ENCODE results near the gene PRSS36. TPM values are rescaled to one million over a fixed set of nuclear protein-coding genes. Genes with fewer than 3 reads are reported as not detected.
"Not testable (repeated sequence)": the region's sequence is repeated elsewhere in the genome, so short reads cannot be mapped to it uniquely, and the experiment has no call there.

Gene PRSS36
- total and polyA plus RNA-seq, 12 donors, result 0.89 to 18.3 (median 7.4) TPM

GRCh38 chr16:31196324-31197088 lies 46.6 kb upstream of the PRSS36 start:
- H3K4me1 ChIP-seq (replicated peaks in 1 of 2), result peaks cover 0 to 2% of the 10 kb centered on the region in 2 donors
- intact Hi-C loops (cut with DNase I), result no loop called here
- no peak for DNase-seq
- no peak overlapping the region for H3K4me3 ChIP-seq
- H3K36me3 ChIP-seq (replicated peaks in 1 of 2), result peaks cover 0 to 59% of the 10 kb centered on the region in 2 donors
- no peaks in the 10 kb centered on the region for H3K9me3 ChIP-seq (replicated peaks in 1 of 3)
- WGBS, 4 donors, result 81 to 84% (median 84%) methylated on average over 14 to 17 of the region's 17 CpGs
- no peak overlapping the region for H3K27ac ChIP-seq
- H3K27me3 ChIP-seq, result no peaks in the 10 kb centered on the region
- TF ChIP-seq POLR2A (IDR thresholded peaks at IDR 0.05), result no peak
- TF ChIP-seq, protein P1, sequence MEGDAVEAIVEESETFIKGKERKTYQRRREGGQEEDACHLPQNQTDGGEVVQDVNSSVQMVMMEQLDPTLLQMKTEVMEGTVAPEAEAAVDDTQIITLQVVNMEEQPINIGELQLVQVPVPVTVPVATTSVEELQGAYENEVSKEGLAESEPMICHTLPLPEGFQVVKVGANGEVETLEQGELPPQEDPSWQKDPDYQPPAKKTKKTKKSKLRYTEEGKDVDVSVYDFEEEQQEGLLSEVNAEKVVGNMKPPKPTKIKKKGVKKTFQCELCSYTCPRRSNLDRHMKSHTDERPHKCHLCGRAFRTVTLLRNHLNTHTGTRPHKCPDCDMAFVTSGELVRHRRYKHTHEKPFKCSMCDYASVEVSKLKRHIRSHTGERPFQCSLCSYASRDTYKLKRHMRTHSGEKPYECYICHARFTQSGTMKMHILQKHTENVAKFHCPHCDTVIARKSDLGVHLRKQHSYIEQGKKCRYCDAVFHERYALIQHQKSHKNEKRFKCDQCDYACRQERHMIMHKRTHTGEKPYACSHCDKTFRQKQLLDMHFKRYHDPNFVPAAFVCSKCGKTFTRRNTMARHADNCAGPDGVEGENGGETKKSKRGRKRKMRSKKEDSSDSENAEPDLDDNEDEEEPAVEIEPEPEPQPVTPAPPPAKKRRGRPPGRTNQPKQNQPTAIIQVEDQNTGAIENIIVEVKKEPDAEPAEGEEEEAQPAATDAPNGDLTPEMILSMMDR (IDR thresholded peaks at IDR 0.05), result no peak

GRCh38 chr16:31195861-31196260 lies 46.0 kb upstream of the PRSS36 start:
- H3K27ac ChIP-seq; DNase-seq; H3K27me3 ChIP-seq; H3K9me3 ChIP-seq (replicated peaks in 1 of 3); H3K4me3 ChIP-seq; intact Hi-C loops (cut with DNase I); H3K4me1 ChIP-seq (replicated peaks in 1 of 2): not testable (repeated sequence)
- whole genome bisulfite sequencing, 4 donors, result 94 to 97% (median 96%) methylated on average over 11 of the region's 11 CpGs
- peaks cover 0 to 65% of the 10 kb centered on the region in 2 donors for H3K36me3 ChIP-seq (replicated peaks in 1 of 2)

- Histone ChIP-seq H3K4me1 (replicated peaks in 1 of 2) (no peaks in the 10 kb centered on the region), H3K4me3 (no peak overlapping the region), H3K36me3 (replicated peaks in 1 of 2) (peaks cover 0 to 75% of the 10 kb centered on the region in 2 donors), H3K9me3 (replicated peaks in 1 of 3) (no peaks in the 10 kb centered on the region), H3K27me3 (no peaks in the 10 kb centered on the region), H3K27ac (no peak overlapping the region)
- intact Hi-C loops (cut with DNase I), result no loop called here
- TF ChIP-seq POLR2A (IDR thresholded peaks at IDR 0.05), result no peak
- TF ChIP-seq, protein P1 (IDR thresholded peaks at IDR 0.05), result no peak
- WGBS, 4 donors, result 84 to 87% (median 86%) methylated on average over 7 of the region's 7 CpGs
- DNase-seq, result no peak
These were observed 45.0 kb upstream of the PRSS36 start for GRCh38 chr16:31194898-31195297.

- intact Hi-C loops (cut with DNase I), result no loop called here
- WGBS, 4 donors, result 77 to 95% (median 91%) methylated on average over 2 of the region's 2 CpGs
These were observed 44.0 kb upstream of the PRSS36 start for GRCh38 chr16:31193874-31194273.

More at GRCh38 chr16:31193874-31194273, 44.0 kb upstream of the PRSS36 start:
- H3K27ac ChIP-seq, result no peak overlapping the region
- TF ChIP-seq, protein P1 (IDR thresholded peaks at IDR 0.05), result no peak
- no peak for TF ChIP-seq POLR2A (IDR thresholded peaks at IDR 0.05)
- peaks cover 0 to 82% of the 10 kb centered on the region in 2 donors for H3K36me3 ChIP-seq (replicated peaks in 1 of 2)
- no peaks in the 10 kb centered on the region for H3K9me3 ChIP-seq (replicated peaks in 1 of 3)
- no peaks in the 10 kb centered on the region for H3K4me1 ChIP-seq (replicated peaks in 1 of 2)
- H3K27me3 ChIP-seq, result no peaks in the 10 kb centered on the region
- no peak for DNase-seq
- no peak overlapping the region for H3K4me3 ChIP-seq
